ENCODE results near the gene ANP32E.
"Not testable (repeated sequence)": the region's sequence is repeated elsewhere in the genome, so short reads cannot be mapped to it uniquely, and the experiment has no call there.

The ANP32E gene

GRCh38 chr1:150233359-150234308 is 2.3 kb downstream of the ANP32E start:
- peak overlapping the region; percentile 86 to 92 for H3K4me3 ChIP-seq (ENCODE audit: low read length in 2 of 2)
- peak overlapping the region; percentile 93 to 95 for H3K9ac ChIP-seq (ENCODE audit: low read length in 2 of 2)
- H3K9me3 ChIP-seq (ENCODE audit: control insufficient read depth in 2 of 2, low read length in 2 of 2) = no peaks in the 10 kb centered on the region
- no peaks in the 10 kb centered on the region for H3K36me3 ChIP-seq (ENCODE audit: control insufficient read depth in 2 of 2, insufficient read depth in 2 of 2, low read length in 2 of 2)
- no peaks in the 10 kb centered on the region for H3K27me3 ChIP-seq (ENCODE audit: control insufficient read depth in 1 of 2, insufficient read depth in 2 of 2, low read length in 2 of 2)
- peaks cover 13% of the 10 kb centered on the region for H3K4me1 ChIP-seq (ENCODE audit: control insufficient read depth, insufficient read depth, low read length)
- H3K27ac ChIP-seq (ENCODE audit: low read length) = peak overlapping the region; percentile 96

DNA sequence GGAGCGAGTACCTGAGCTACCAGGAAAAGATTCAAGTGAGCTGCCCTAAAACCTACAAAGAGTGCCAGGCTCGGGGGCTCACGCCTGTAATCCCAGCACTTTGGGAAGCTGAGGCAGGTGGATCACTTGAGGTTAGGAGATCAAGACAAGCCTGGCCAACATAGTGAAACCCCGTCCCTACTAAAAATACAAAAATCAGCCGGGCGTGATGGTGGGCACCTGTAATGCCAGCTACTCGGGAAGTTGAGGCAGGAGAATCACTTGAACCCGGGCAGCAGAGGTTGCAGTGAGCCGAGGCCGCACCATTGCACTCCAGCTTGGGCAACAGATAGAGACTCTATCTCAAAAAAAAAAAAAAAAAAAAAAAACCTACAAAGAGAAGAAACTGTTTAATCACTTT is 3.0 kb downstream of the ANP32E start:
- not testable (repeated sequence) for H3K9me3 ChIP-seq (ENCODE audit: control insufficient read depth in 2 of 2, low read length in 2 of 2); H3K27me3 ChIP-seq (ENCODE audit: control insufficient read depth in 1 of 2, insufficient read depth in 2 of 2, low read length in 2 of 2); H3K4me3 ChIP-seq (ENCODE audit: low read length in 2 of 2); H3K36me3 ChIP-seq (ENCODE audit: control insufficient read depth in 2 of 2, insufficient read depth in 2 of 2, low read length in 2 of 2); H3K9ac ChIP-seq (ENCODE audit: low read length in 2 of 2); H3K27ac ChIP-seq (ENCODE audit: low read length)
- H3K4me1 ChIP-seq (ENCODE audit: control insufficient read depth, insufficient read depth, low read length) = peaks cover 13% of the 10 kb centered on the region

DNA sequence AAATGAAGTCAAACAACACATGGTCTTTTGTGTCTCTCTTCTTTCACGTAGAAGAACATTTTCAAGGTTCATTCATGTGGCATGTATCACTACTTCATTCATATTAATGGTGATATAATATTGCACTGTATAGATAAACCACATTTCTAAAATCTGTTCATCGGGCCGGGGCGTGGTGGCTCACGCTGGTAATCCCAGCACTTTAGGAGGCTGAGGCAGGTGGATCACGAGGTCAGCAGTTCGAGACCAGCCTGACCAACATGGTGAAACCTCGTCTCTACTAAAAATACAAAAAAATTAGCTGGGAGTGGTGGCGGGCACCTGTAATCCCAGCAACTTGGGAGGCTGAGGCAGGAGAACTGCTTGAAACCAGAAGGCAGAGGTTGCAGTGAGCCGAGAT is 7.7 kb downstream of the ANP32E start:
- peaks cover 10 to 16% of the 10 kb centered on the region in 2 donors for H3K36me3 ChIP-seq (ENCODE audit: control insufficient read depth in 2 of 2, insufficient read depth in 2 of 2, low read length in 2 of 2)
- H3K27me3 ChIP-seq (ENCODE audit: control insufficient read depth in 1 of 2, insufficient read depth in 2 of 2, low read length in 2 of 2); H3K9me3 ChIP-seq (ENCODE audit: control insufficient read depth in 2 of 2, low read length in 2 of 2); H3K27ac ChIP-seq (ENCODE audit: low read length); H3K9ac ChIP-seq (ENCODE audit: low read length in 2 of 2); H3K4me3 ChIP-seq (ENCODE audit: low read length in 2 of 2); H3K4me1 ChIP-seq (ENCODE audit: control insufficient read depth, insufficient read depth, low read length): not testable (repeated sequence)

GRCh38 chr1:150227228-150227627 is 8.7 kb downstream of the ANP32E start:
- H3K27me3 ChIP-seq (ENCODE audit: control insufficient read depth in 1 of 2, insufficient read depth in 2 of 2, low read length in 2 of 2) = no peaks in the 10 kb centered on the region
- H3K4me3 ChIP-seq (ENCODE audit: low read length in 2 of 2) = no peak overlapping the region
- H3K9ac ChIP-seq (ENCODE audit: low read length in 2 of 2) = no peak overlapping the region
- H3K4me1 ChIP-seq (ENCODE audit: control insufficient read depth, insufficient read depth, low read length) = no peaks in the 10 kb centered on the region
- H3K27ac ChIP-seq (ENCODE audit: low read length) = no peak overlapping the region
- H3K9me3 ChIP-seq (ENCODE audit: control insufficient read depth in 2 of 2, low read length in 2 of 2) = no peaks in the 10 kb centered on the region
- H3K36me3 ChIP-seq (ENCODE audit: control insufficient read depth in 2 of 2, insufficient read depth in 2 of 2, low read length in 2 of 2) = peaks cover 10 to 16% of the 10 kb centered on the region in 2 donors

DNA sequence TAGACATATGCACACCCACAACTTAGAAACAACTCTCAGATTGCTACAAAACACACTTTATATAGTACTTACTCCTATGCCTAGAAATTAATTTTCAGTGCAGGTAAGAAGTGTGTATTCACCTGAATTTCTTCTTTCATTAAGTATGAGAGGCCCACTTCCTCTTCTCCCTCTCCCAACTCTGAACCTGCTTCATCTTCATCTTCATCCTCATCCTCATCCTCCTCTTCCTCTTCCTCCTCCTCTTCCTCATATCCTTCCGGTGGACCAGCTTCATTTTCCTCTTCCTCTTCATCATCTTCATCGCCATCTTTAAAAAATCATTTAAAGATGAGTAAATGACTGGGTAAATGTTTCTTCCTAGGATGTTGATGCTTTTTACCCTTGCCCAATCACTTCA is 9.4 kb downstream of the ANP32E start:
- Histone ChIP-seq H3K27me3 (ENCODE audit: control insufficient read depth in 1 of 2, insufficient read depth in 2 of 2, low read length in 2 of 2) (no peaks in the 10 kb centered on the region), H3K9me3 (ENCODE audit: control insufficient read depth in 2 of 2, low read length in 2 of 2) (no peaks in the 10 kb centered on the region), H3K27ac (ENCODE audit: low read length) (no peak overlapping the region), H3K4me3 (ENCODE audit: low read length in 2 of 2) (no peak overlapping the region), H3K36me3 (ENCODE audit: control insufficient read depth in 2 of 2, insufficient read depth in 2 of 2, low read length in 2 of 2) (peaks cover 10 to 16% of the 10 kb centered on the region in 2 donors), H3K4me1 (ENCODE audit: control insufficient read depth, insufficient read depth, low read length) (no peaks in the 10 kb centered on the region), H3K9ac (ENCODE audit: low read length in 2 of 2) (no peak overlapping the region)

DNA sequence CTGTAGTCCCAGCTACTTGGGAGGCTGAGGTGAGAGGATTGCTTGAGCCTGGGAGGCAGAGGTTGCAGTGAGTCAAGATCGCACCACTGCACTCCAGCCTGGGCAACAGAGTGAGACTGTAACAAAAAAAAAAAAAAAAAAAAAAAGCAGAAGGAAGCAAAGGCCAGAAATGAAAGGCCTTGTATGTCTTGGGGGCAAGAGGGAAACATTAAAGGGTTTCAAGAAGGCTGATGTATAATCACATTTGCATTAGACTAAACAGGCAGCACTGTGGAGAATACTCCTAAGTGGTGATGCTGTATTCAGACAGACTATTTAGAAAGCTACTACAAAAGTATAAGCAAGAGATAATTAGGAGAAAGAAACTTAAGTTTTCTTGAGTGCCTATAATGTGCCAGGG is 10.4 kb downstream of the ANP32E start:
- no peaks in the 10 kb centered on the region for H3K4me1 ChIP-seq (ENCODE audit: control insufficient read depth, insufficient read depth, low read length)
- no peak overlapping the region for H3K27ac ChIP-seq (ENCODE audit: low read length)
- H3K9me3 ChIP-seq (ENCODE audit: control insufficient read depth in 2 of 2, low read length in 2 of 2) = no peaks in the 10 kb centered on the region
- no peak overlapping the region for H3K4me3 ChIP-seq (ENCODE audit: low read length in 2 of 2)
- H3K9ac ChIP-seq (ENCODE audit: low read length in 2 of 2) = no peak overlapping the region
- peaks cover 12 to 17% of the 10 kb centered on the region in 2 donors for H3K36me3 ChIP-seq (ENCODE audit: control insufficient read depth in 2 of 2, insufficient read depth in 2 of 2, low read length in 2 of 2)
- no peaks in the 10 kb centered on the region for H3K27me3 ChIP-seq (ENCODE audit: control insufficient read depth in 1 of 2, insufficient read depth in 2 of 2, low read length in 2 of 2)

GRCh38 chr1:150224983-150225382 is 10.9 kb downstream of the ANP32E start:
- Histone ChIP-seq H3K4me3 (ENCODE audit: low read length in 2 of 2) (no peak overlapping the region), H3K27me3 (ENCODE audit: control insufficient read depth in 1 of 2, insufficient read depth in 2 of 2, low read length in 2 of 2) (no peaks in the 10 kb centered on the region), H3K9me3 (ENCODE audit: control insufficient read depth in 2 of 2, low read length in 2 of 2) (no peaks in the 10 kb centered on the region), H3K27ac (ENCODE audit: low read length) (no peak overlapping the region), H3K4me1 (ENCODE audit: control insufficient read depth, insufficient read depth, low read length) (no peaks in the 10 kb centered on the region), H3K36me3 (ENCODE audit: control insufficient read depth in 2 of 2, insufficient read depth in 2 of 2, low read length in 2 of 2) (peaks cover 12 to 20% of the 10 kb centered on the region in 2 donors), H3K9ac (ENCODE audit: low read length in 2 of 2) (no peak overlapping the region)

DNA sequence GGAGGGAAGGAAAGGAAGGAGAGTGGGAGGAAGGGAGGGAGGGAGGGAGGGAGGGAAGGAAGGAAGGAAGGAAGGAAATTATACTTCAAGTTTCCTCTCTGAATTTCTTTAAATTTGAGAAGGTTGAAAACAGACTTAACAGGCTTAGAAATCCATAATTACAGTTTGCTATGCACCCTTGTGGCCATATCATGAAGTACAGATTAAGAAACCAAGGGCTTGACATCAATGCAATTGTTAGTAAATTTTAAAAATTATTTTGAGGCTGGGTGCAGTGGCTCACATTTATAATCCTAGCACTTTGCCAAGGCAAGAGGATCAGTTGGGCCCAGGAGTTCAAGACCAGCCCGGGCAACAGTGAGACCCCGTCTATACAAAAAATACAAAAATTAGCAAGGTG is 14.4 kb downstream of the ANP32E start:
- Histone ChIP-seq H3K36me3 (ENCODE audit: control insufficient read depth in 2 of 2, insufficient read depth in 2 of 2, low read length in 2 of 2) (peaks cover 10 to 20% of the 10 kb centered on the region in 2 donors), H3K4me1 (ENCODE audit: control insufficient read depth, insufficient read depth, low read length) (no peaks in the 10 kb centered on the region), H3K27ac (ENCODE audit: low read length) (no peak overlapping the region), H3K9ac (ENCODE audit: low read length in 2 of 2) (no peak overlapping the region), H3K27me3 (ENCODE audit: control insufficient read depth in 1 of 2, insufficient read depth in 2 of 2, low read length in 2 of 2) (no peaks in the 10 kb centered on the region), H3K4me3 (ENCODE audit: low read length in 2 of 2) (no peak overlapping the region), H3K9me3 (ENCODE audit: control insufficient read depth in 2 of 2, low read length in 2 of 2) (no peaks in the 10 kb centered on the region)

- not testable (repeated sequence) for H3K36me3 ChIP-seq (ENCODE audit: control insufficient read depth in 2 of 2, insufficient read depth in 2 of 2, low read length in 2 of 2); H3K27me3 ChIP-seq (ENCODE audit: control insufficient read depth in 1 of 2, insufficient read depth in 2 of 2, low read length in 2 of 2); H3K4me1 ChIP-seq (ENCODE audit: control insufficient read depth, insufficient read depth, low read length); H3K9me3 ChIP-seq (ENCODE audit: control insufficient read depth in 2 of 2, low read length in 2 of 2); H3K4me3 ChIP-seq (ENCODE audit: low read length in 2 of 2); H3K9ac ChIP-seq (ENCODE audit: low read length in 2 of 2); H3K27ac ChIP-seq (ENCODE audit: low read length)
These were observed 20.1 kb downstream of the ANP32E start for GRCh38 chr1:150215855-150216254.

- H3K4me1 ChIP-seq (ENCODE audit: control insufficient read depth, insufficient read depth, low read length); H3K36me3 ChIP-seq (ENCODE audit: control insufficient read depth in 2 of 2, insufficient read depth in 2 of 2, low read length in 2 of 2); H3K27me3 ChIP-seq (ENCODE audit: control insufficient read depth in 1 of 2, insufficient read depth in 2 of 2, low read length in 2 of 2); H3K9me3 ChIP-seq (ENCODE audit: control insufficient read depth in 2 of 2, low read length in 2 of 2): not testable (repeated sequence)
- peak overlapping the region; percentile 75 for H3K27ac ChIP-seq (ENCODE audit: low read length)
- peak overlapping the region; percentile 70 to 74 for H3K4me3 ChIP-seq (ENCODE audit: low read length in 2 of 2)
- peak overlapping the region; percentile 79 to 87 for H3K9ac ChIP-seq (ENCODE audit: low read length in 2 of 2)
These were observed 21.7 kb downstream of the ANP32E start for GRCh38 chr1:150214099-150214756.

All from stomach smooth muscle (tissue), 2 donors.